Mammary epithelial cell (primary cell): ENCODE results near the gene PRND.

ENCODE experiments used
- EZH2 ChIP-seq: IDR thresholded peaks from 2 replicates; pipeline ENCODE4 v1.6.1; 2012; ENCODE audit warnings: low read length, inconsistent platforms, borderline replicate concordance
- TF ChIP-seq, protein P1 (sequence below), 2 donors: IDR thresholded peaks in 1 of 2; conservative IDR thresholded peaks in 1 of 2; 2 replicates each; pipeline ENCODE4 v1.5.1; 2011 to 2012; ENCODE audit warnings: inconsistent platforms in 2 of 2, low read length in 2 of 2, mild to moderate bottlenecking in 2 of 2, control low read depth in 1 of 2, low read depth in 1 of 2; ENCODE audit not compliant: insufficient read depth in 1 of 2; ENCODE audit errors: extremely low read depth in 1 of 2

DNA sequence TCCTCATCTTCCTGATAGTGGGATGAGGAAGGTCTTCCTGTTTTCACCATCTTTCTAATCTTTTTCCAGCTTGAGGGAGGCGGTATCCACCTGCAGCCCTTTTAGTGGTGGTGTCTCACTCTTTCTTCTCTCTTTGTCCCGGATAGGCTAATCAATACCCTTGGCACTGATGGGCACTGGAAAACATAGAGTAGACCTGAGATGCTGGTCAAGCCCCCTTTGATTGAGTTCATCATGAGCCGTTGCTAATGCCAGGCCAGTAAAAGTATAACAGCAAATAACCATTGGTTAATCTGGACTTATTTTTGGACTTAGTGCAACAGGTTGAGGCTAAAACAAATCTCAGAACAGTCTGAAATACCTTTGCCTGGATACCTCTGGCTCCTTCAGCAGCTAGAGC, 21.8 kb upstream of the PRND start:
- no peak for TF ChIP-seq EZH2
- TF ChIP-seq, protein P1, sequence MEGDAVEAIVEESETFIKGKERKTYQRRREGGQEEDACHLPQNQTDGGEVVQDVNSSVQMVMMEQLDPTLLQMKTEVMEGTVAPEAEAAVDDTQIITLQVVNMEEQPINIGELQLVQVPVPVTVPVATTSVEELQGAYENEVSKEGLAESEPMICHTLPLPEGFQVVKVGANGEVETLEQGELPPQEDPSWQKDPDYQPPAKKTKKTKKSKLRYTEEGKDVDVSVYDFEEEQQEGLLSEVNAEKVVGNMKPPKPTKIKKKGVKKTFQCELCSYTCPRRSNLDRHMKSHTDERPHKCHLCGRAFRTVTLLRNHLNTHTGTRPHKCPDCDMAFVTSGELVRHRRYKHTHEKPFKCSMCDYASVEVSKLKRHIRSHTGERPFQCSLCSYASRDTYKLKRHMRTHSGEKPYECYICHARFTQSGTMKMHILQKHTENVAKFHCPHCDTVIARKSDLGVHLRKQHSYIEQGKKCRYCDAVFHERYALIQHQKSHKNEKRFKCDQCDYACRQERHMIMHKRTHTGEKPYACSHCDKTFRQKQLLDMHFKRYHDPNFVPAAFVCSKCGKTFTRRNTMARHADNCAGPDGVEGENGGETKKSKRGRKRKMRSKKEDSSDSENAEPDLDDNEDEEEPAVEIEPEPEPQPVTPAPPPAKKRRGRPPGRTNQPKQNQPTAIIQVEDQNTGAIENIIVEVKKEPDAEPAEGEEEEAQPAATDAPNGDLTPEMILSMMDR (conservative IDR thresholded peaks at IDR 0.05 in 1 of 2, IDR thresholded peaks at IDR 0.05 in 1 of 2; ENCODE audit: extremely low read depth in 1 of 2, insufficient read depth in 1 of 2, low read depth in 1 of 2, low read length in 2 of 2) = no peak
